Panc1 (cell line): ENCODE results near the gene BCO2.

ENCODE experiments used
- CTCF ChIP-seq: fragments of 450-650 bp; IDR thresholded peaks from 2 replicates; pipeline ENCODE4 v1.5.1; 2017; ENCODE audit warnings: mild to moderate bottlenecking
- POLR2AphosphoS5 ChIP-seq: IDR thresholded peaks from 2 replicates; pipeline ENCODE4 v1.6.1; 2012; ENCODE audit warnings: mild to moderate bottlenecking, low read depth, low read length, moderate library complexity
- REST ChIP-seq, 2 experiments: IDR thresholded peaks; 2 replicates each; pipeline ENCODE4 v1.6.1; 2011 to 2012; ENCODE audit warnings: low read depth in 2 of 2, control low read depth in 1 of 2, low read length in 1 of 2, mild to moderate bottlenecking in 1 of 2, moderate library complexity in 1 of 2; ENCODE audit not compliant: insufficient read depth in 1 of 2
- SIN3A ChIP-seq: IDR thresholded peaks from 2 replicates; pipeline ENCODE4 v1.6.1; 2012; ENCODE audit warnings: low read depth, mild to moderate bottlenecking, low read length, moderate library complexity, borderline replicate concordance; ENCODE audit not compliant: insufficient read depth
- TCF7L2 ChIP-seq: IDR thresholded peaks from 2 replicates; pipeline ENCODE4 v1.6.1; 2011; ENCODE audit warnings: mild to moderate bottlenecking, low read depth, low read length, inconsistent platforms

- TF ChIP-seq CTCF (no peak), REST (IDR thresholded peaks at IDR 0.05; ENCODE audit: insufficient read depth in 1 of 2, low read depth in 2 of 2, low read length in 1 of 2) (no peak), POLR2AphosphoS5 (no peak), SIN3A (no peak), TCF7L2 (no peak)
These were observed 11.0 kb downstream of the BCO2 start for GRCh38 chr11:112186304-112186703.
